Activated CD4-positive, alpha-beta T cell treated with anti-CD3 and anti-CD28 coated beads, Interleukin-2, amount 50 U/mL, for 48 hours (primary cell): ENCODE measurements around the gene PHOSPHO1.

Experiments
- DNase-seq, 2 experiments: peaks; one replicate each; pipeline ENCODE4 v3.0.0-alpha.2; 2020

PHOSPHO1 gene

GRCh38 chr17:49217651-49218413 lies 12.8 kb downstream of the PHOSPHO1 start:
- peak; percentile 42 to 54 for DNase-seq

- DNase-seq, result no peak
Observed at GRCh38 chr17:49216953-49217650, 13.5 kb downstream of the PHOSPHO1 start.

GRCh38 chr17:49216482-49216881 lies 14.1 kb downstream of the PHOSPHO1 start:
- no peak for DNase-seq

- DNase-seq, result no peak
Observed at GRCh38 chr17:49214676-49215360, 15.8 kb downstream of the PHOSPHO1 start.

GRCh38 chr17:49213847-49214246 lies 16.7 kb downstream of the PHOSPHO1 start:
- no peak for DNase-seq

GRCh38 chr17:49213399-49213798 lies 17.2 kb downstream of the PHOSPHO1 start:
- no peak for DNase-seq

GRCh38 chr17:49210158-49211029 lies 20.2 kb downstream of the PHOSPHO1 start, which contains the start of the genes ABI3 and GNGT2:
TSS of gene ABI3 (plus strand) at chr17:49210707. CDS start at chr17:49210725, 18 bp downstream.
TSS of gene GNGT2 (minus strand) at chr17:49210574. CDS start at chr17:49207422, 3,152 bp downstream.
- DNase-seq, result peak; percentile 69 to 76

- DNase-seq, result no peak
Observed at GRCh38 chr17:49209061-49209571, 21.5 kb downstream of the PHOSPHO1 start.

GRCh38 chr17:49204516-49204915 lies 26.1 kb downstream of the PHOSPHO1 start:
- DNase-seq, result no peak

- no peak for DNase-seq
Observed at GRCh38 chr17:49203796-49204195, 26.8 kb downstream of the PHOSPHO1 start.

GRCh38 chr17:49201481-49201927 lies 29.1 kb downstream of the PHOSPHO1 start:
- DNase-seq, result no peak

- no peak for DNase-seq
Observed at GRCh38 chr17:49200423-49201083, 30.0 kb downstream of the PHOSPHO1 start.

- no peak for DNase-seq
Observed at GRCh38 chr17:49198211-49198610, 32.4 kb downstream of the PHOSPHO1 start.

GRCh38 chr17:49197346-49197998 lies 33.1 kb downstream of the PHOSPHO1 start:
- no peak for DNase-seq

GRCh38 chr17:49196520-49196919 lies 34.1 kb downstream of the PHOSPHO1 start:
- DNase-seq, result no peak

- no peak for DNase-seq
Observed at GRCh38 chr17:49195751-49196150, 34.8 kb downstream of the PHOSPHO1 start.

- DNase-seq, result no peak
Observed at GRCh38 chr17:49194297-49194607, 36.3 kb downstream of the PHOSPHO1 start.

- DNase-seq, result peak; percentile 32 to 51
Observed at GRCh38 chr17:49193513-49194296, 36.9 kb downstream of the PHOSPHO1 start.

- peak; percentile 94 for DNase-seq
Observed at GRCh38 chr17:49191917-49192741, 38.5 kb downstream of the PHOSPHO1 start.
